Left renal cortex interstitium (tissue), 4 donors: ENCODE results near the gene DENND1C. TPM values are rescaled to one million over a fixed set of nuclear protein-coding genes. Genes with fewer than 3 reads are reported as not detected.

Source experiments
- DNase-seq, 4 donors: peaks; one replicate each; pipeline ENCODE4 v3.0.0-alpha.2; 2013; ENCODE audit warnings: low read depth in 4 of 4, low spot score in 2 of 4, missing footprints in 1 of 4
- polyA plus RNA-seq, 4 donors: library from polyadenylated mRNA; unstranded; fragments of 120-200 nt; gene quantifications; one replicate each; pipeline ENCODE4 v1.2.1, GENCODE V29; 2013; ENCODE audit not compliant: insufficient read length in 4 of 4

DENND1C gene
- polyA plus RNA-seq, 4 donors, result 38.7 to 43.0 (median 40.4) TPM

GRCh38 chr19:6425732-6426620 is 55.6 kb downstream of the DENND1C start:
- DNase-seq, result no peak

- DNase-seq, result peak; percentile 100
Measured at GRCh38 chr19:6424939-6425731, 56.5 kb downstream of the DENND1C start.

GRCh38 chr19:6424195-6424938 is 57.2 kb downstream of the DENND1C start, which contains the start of gene KHSRP:
KHSRP (minus strand) TSS chr19:6424811; CDS start chr19:6424701, 110 bp downstream.
- DNase-seq, result no peak

- DNase-seq, result no peak
Measured at GRCh38 chr19:6423499-6424194, 57.9 kb downstream of the DENND1C start.

- no peak for DNase-seq
Measured at GRCh38 chr19:6421075-6422014, 60.2 kb downstream of the DENND1C start.

- DNase-seq, result no peak
Measured at GRCh38 chr19:6418562-6418932, 63.0 kb downstream of the DENND1C start.

- no peak for DNase-seq
Measured at GRCh38 chr19:6417713-6418561, 63.6 kb downstream of the DENND1C start.

Other genes with a start within 250 kb of the DENND1C start
- 100 to 1,000 TPM in 2 of 4 donors, 10 to 100 TPM in 2; 71.5 to 125 (median 108) TPM for gene MLLT1, start 201.8 kb downstream of the DENND1C start, polyA plus RNA-seq
- under 1 TPM in 3 of 4 donors, not detected in 1; 0.10 to 0.24 (median 0.13) TPM for gene ACER1, start 148.2 kb downstream of the DENND1C start, polyA plus RNA-seq
- 10 to 100 TPM; 55.9 to 92.2 (median 67.8) TPM for gene CLPP, start 120.3 kb downstream of the DENND1C start, polyA plus RNA-seq
- 100 to 1,000 TPM in 1 of 4 donors, 10 to 100 TPM in 3; 40.4 to 108 (median 76.4) TPM for gene ALKBH7, start 109.0 kb downstream of the DENND1C start, polyA plus RNA-seq
- 1 to 10 TPM; 1.9 to 3.5 (median 3.0) TPM for gene PSPN, start 105.9 kb downstream of the DENND1C start, polyA plus RNA-seq
- 100 to 1,000 TPM in 2 of 4 donors, 10 to 100 TPM in 2; 78.9 to 112 (median 102) TPM for gene GTF2F1, start 88.6 kb downstream of the DENND1C start, polyA plus RNA-seq
- 100 to 1,000 TPM; 253 to 358 (median 331) TPM for gene KHSRP, start 57.0 kb downstream of the DENND1C start, polyA plus RNA-seq
- gene SLC25A41, start 48.0 kb downstream of the DENND1C start, polyA plus RNA-seq, result 1 to 10 TPM in 1 of 4 donors, under 1 TPM in 3; 0.25 to 1.5 (median 0.61) TPM
- 10 to 100 TPM; 63.2 to 97.5 (median 75.5) TPM for gene SLC25A23, start 22.0 kb downstream of the DENND1C start, polyA plus RNA-seq
- gene CRB3, start 17.5 kb downstream of the DENND1C start, polyA plus RNA-seq, result 10 to 100 TPM; 22.0 to 39.8 (median 35.5) TPM
- gene TUBB4A, start 20.5 kb upstream of the DENND1C start, polyA plus RNA-seq, result 10 to 100 TPM; 25.4 to 46.2 (median 33.5) TPM
- gene TNFSF9, start 49.2 kb upstream of the DENND1C start, polyA plus RNA-seq, result under 1 TPM; 0.16 to 0.51 (median 0.28) TPM
- gene CD70, start 109.4 kb upstream of the DENND1C start, polyA plus RNA-seq, result not detected
- gene TNFSF14, start 188.4 kb upstream of the DENND1C start, polyA plus RNA-seq, result under 1 TPM; 0.04 to 0.13 (median 0.10) TPM
- gene C3, start 238.9 kb upstream of the DENND1C start, polyA plus RNA-seq, result 10 to 100 TPM; 13.6 to 30.7 (median 22.1) TPM